DND-41 (cell line): ENCODE results near the gene HMOX1.
"Not testable (repeated sequence)": the region's sequence is repeated elsewhere in the genome, so short reads cannot be mapped to it uniquely, and the experiment has no call there.

Experiments
- ATAC-seq: fragments of 200-7000 bp; cut with Tn5 transposase; 3 replicates; pipeline ENCODE4 v1.9.1; 2021; ENCODE audit warnings: low read depth; ENCODE audit not compliant: insufficient read depth
- DNase-seq: peaks from one replicate; pipeline ENCODE4 v3.0.0-alpha.2; 2020
- H2AFZ ChIP-seq: 2 replicates; pipeline ENCODE4 v1.6.0; 2012; ENCODE audit warnings: low read depth, low read length
- H3K27ac ChIP-seq: 2 replicates; pipeline ENCODE4 v1.5.1; 2012; ENCODE audit warnings: low read length, inconsistent platforms
- H3K27me3 ChIP-seq: fragments of 200-600 bp; sonication (generic); 2 replicates; pipeline ENCODE4 v1.6.0; 2012; ENCODE audit warnings: low read length, mild to moderate bottlenecking, inconsistent platforms; ENCODE audit not compliant: insufficient read depth, poor library complexity
- H3K36me3 ChIP-seq: 2 replicates; pipeline ENCODE4 v1.5.1; 2012; ENCODE audit warnings: low read length, inconsistent platforms; ENCODE audit not compliant: insufficient read depth
- H3K4me1 ChIP-seq: 2 replicates; pipeline ENCODE4 v1.5.1; 2012; ENCODE audit warnings: mild to moderate bottlenecking, low read length; ENCODE audit not compliant: insufficient read depth
- H3K4me2 ChIP-seq: 2 replicates; pipeline ENCODE4 v1.6.0; 2012; ENCODE audit warnings: mild to moderate bottlenecking, moderate library complexity, low read length, inconsistent platforms; ENCODE audit not compliant: insufficient read depth
- H3K4me3 ChIP-seq, 2 experiments: fragments of 200-600 bp in 1 of 2; shearing (Covaris generic) in 1 of 2; 2 replicates each; pipeline ENCODE4 v1.5.1; 2012 to 2016; ENCODE audit warnings: inconsistent platforms in 2 of 2, low read length in 2 of 2, mild to moderate bottlenecking in 2 of 2, low read depth in 1 of 2, moderate library complexity in 1 of 2
- H3K79me2 ChIP-seq: 2 replicates; pipeline ENCODE4 v1.6.0; 2012; ENCODE audit warnings: low read length, inconsistent platforms; ENCODE audit not compliant: insufficient read depth
- H3K9ac ChIP-seq: 2 replicates; pipeline ENCODE4 v1.6.0; 2012; ENCODE audit warnings: low read depth, mild to moderate bottlenecking, inconsistent platforms, low read length, moderate library complexity
- H3K9me3 ChIP-seq: 2 replicates; pipeline ENCODE4 v1.5.1; 2012; ENCODE audit warnings: low read length, moderate library complexity, mild to moderate bottlenecking, inconsistent platforms; ENCODE audit not compliant: insufficient read depth, severe bottlenecking
- H4K20me1 ChIP-seq: 2 replicates; pipeline ENCODE4 v1.6.0; 2012; ENCODE audit warnings: low read length; ENCODE audit not compliant: insufficient read depth
- EZH2 ChIP-seq: IDR thresholded peaks from 3 replicates; pipeline ENCODE4 v1.6.1; 2012; ENCODE audit warnings: borderline replicate concordance, low read depth, mild to moderate bottlenecking, moderate library complexity, low read length, inconsistent platforms; ENCODE audit not compliant: severe bottlenecking
- TF ChIP-seq, protein P1 (sequence below): IDR thresholded peaks from 2 replicates; pipeline ENCODE4 v1.5.1; 2012; ENCODE audit warnings: borderline replicate concordance, low read length, moderate library complexity, mild to moderate bottlenecking; ENCODE audit not compliant: poor library complexity, severe bottlenecking; ENCODE audit errors: extremely low read depth

The HMOX1 gene

GRCh38 chr22:35435201-35435740 lies 54.4 kb downstream of the HMOX1 start:
- no peak overlapping the region for H3K27ac ChIP-seq

GRCh38 chr22:35436421-35436820 lies 55.5 kb downstream of the HMOX1 start:
- Histone ChIP-seq H4K20me1 (peaks cover 43% of the 10 kb centered on the region), H3K4me1 (no peaks in the 10 kb centered on the region), H3K4me2 (no peak overlapping the region), H3K9ac (no peak overlapping the region), H3K36me3 (peaks cover 78% of the 10 kb centered on the region), H3K9me3 (peaks cover 14% of the 10 kb centered on the region), H3K79me2 (peaks cover 3% of the 10 kb centered on the region; the same call in 1 of the 2 replicates), H2AFZ (no peak overlapping the region), H3K4me3 (no peak overlapping the region), H3K27me3 (no peaks in the 10 kb centered on the region), H3K27ac (no peak overlapping the region)
- ATAC-seq (no peak), DNase-seq (no peak)
- TF ChIP-seq EZH2, result no peak
- TF ChIP-seq, protein P1, sequence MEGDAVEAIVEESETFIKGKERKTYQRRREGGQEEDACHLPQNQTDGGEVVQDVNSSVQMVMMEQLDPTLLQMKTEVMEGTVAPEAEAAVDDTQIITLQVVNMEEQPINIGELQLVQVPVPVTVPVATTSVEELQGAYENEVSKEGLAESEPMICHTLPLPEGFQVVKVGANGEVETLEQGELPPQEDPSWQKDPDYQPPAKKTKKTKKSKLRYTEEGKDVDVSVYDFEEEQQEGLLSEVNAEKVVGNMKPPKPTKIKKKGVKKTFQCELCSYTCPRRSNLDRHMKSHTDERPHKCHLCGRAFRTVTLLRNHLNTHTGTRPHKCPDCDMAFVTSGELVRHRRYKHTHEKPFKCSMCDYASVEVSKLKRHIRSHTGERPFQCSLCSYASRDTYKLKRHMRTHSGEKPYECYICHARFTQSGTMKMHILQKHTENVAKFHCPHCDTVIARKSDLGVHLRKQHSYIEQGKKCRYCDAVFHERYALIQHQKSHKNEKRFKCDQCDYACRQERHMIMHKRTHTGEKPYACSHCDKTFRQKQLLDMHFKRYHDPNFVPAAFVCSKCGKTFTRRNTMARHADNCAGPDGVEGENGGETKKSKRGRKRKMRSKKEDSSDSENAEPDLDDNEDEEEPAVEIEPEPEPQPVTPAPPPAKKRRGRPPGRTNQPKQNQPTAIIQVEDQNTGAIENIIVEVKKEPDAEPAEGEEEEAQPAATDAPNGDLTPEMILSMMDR, result no peak

More at GRCh38 chr22:35435201-35435740, 54.4 kb downstream of the HMOX1 start:
- H3K4me3 ChIP-seq, result no peak overlapping the region
- peaks cover 85% of the 10 kb centered on the region for H3K36me3 ChIP-seq
- peaks cover 14% of the 10 kb centered on the region for H3K9me3 ChIP-seq
- H4K20me1 ChIP-seq, result peaks cover 34% of the 10 kb centered on the region
- H3K79me2 ChIP-seq, result peaks cover 3% of the 10 kb centered on the region; the same call in 1 of the 2 replicates
- H3K27me3 ChIP-seq, result no peaks in the 10 kb centered on the region
- H2AFZ ChIP-seq, result no peak overlapping the region
- TF ChIP-seq EZH2, result no peak
- TF ChIP-seq, protein P1, result no peak
- DNase-seq, result no peak
- ATAC-seq, result no peak
- no peak overlapping the region for H3K9ac ChIP-seq
- no peak overlapping the region for H3K4me2 ChIP-seq
- no peaks in the 10 kb centered on the region for H3K4me1 ChIP-seq

- DNase-seq, result no peak
- no peak overlapping the region for H3K4me3 ChIP-seq
- ATAC-seq, result no peak; the same call in 2 of the 3 replicates
- H2AFZ ChIP-seq, result no peak overlapping the region
- no peak overlapping the region for H3K4me2 ChIP-seq
- H4K20me1 ChIP-seq, result peaks cover 49% of the 10 kb centered on the region
- peaks cover 13% of the 10 kb centered on the region for H3K9me3 ChIP-seq
- H3K36me3 ChIP-seq, result peaks cover 74% of the 10 kb centered on the region
- H3K27me3 ChIP-seq, result no peaks in the 10 kb centered on the region
- no peak overlapping the region for H3K27ac ChIP-seq
- H3K9ac ChIP-seq, result no peak overlapping the region
- H3K79me2 ChIP-seq, result peaks cover 3% of the 10 kb centered on the region; the same call in 1 of the 2 replicates
- no peak for TF ChIP-seq EZH2
- TF ChIP-seq, protein P1, result no peak
- H3K4me1 ChIP-seq, result no peaks in the 10 kb centered on the region
Measured at GRCh38 chr22:35437049-35437448, 56.2 kb downstream of the HMOX1 start.

DNA sequence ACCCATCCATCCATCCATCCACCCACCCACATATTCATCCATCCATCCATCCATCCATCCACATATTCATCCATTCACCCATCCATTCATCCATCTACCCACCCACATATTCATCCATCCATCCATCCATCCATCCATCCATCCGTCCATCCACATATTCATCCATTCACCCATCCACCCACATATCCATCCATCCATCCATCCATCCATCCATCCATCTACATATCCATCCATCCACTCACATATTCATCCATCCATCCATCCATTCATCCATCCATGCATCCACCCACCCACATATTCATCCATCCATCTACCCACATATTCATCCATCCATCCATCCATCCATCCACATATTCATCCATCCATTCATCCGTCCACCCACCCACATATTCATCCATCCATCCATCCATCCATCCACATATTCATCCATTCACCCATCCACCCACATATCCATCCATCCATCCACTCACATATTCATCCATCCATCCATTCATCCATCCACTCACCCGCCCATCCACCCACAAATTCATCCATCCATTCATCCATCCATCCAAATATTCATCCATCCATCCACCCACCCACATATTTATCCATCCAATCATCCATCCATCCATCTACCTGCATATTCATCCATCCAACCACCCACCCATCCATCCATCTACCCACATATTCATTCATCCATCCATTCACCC lies 57.9 kb downstream of the HMOX1 start:
- H4K20me1 ChIP-seq, result peaks cover 49% of the 10 kb centered on the region
- not testable (repeated sequence) for ATAC-seq, H3K4me3 ChIP-seq, H3K9ac ChIP-seq, H3K27me3 ChIP-seq, H2AFZ ChIP-seq, H3K9me3 ChIP-seq, H3K4me1 ChIP-seq, H3K27ac ChIP-seq, H3K4me2 ChIP-seq, H3K79me2 ChIP-seq, DNase-seq
- H3K36me3 ChIP-seq, result peaks cover 67% of the 10 kb centered on the region
